Ovary (tissue), 9 donors: ENCODE results near the gene C10orf53. TPM values are rescaled to one million over a fixed set of nuclear protein-coding genes. Genes with fewer than 3 reads are reported as not detected.

ENCODE experiments used
- DNase-seq, 5 donors: peaks; one replicate each; pipeline ENCODE4 v3.0.0-alpha.2; 2019 to 2020
- H3K27ac ChIP-seq, 2 donors: fragments of 200-600 bp; one replicate each; pipeline versions ENCODE4 v1.5.1 to v1.8.0; 2019 to 2022
- H3K27me3 ChIP-seq: fragments of 200-600 bp; one replicate; pipeline ENCODE4 v1.8.0; 2022
- H3K36me3 ChIP-seq: fragments of 200-600 bp; sonication (generic); one replicate; pipeline ENCODE4 v1.5.1; 2019
- H3K4me1 ChIP-seq: one replicate; pipeline ENCODE4 v1.8.1; 2013; ENCODE audit warnings: mild to moderate bottlenecking, moderate library complexity; ENCODE audit not compliant: insufficient read depth
- H3K4me3 ChIP-seq: fragments of 200-600 bp; sonication (generic); one replicate; pipeline ENCODE4 v1.5.1; 2017
- H3K9me3 ChIP-seq, 2 donors: fragments of 200-600 bp in 1 of 2; sonication (generic) in 1 of 2; one replicate each; pipeline versions ENCODE4 v1.5.1 to v1.8.1; 2013 to 2019; ENCODE audit warnings: mild to moderate bottlenecking in 1 of 2, moderate library complexity in 1 of 2
- CTCF ChIP-seq, 3 donors: fragments of 450-650 bp in 2 of 3; fragments of 200-600 bp in 1 of 3; IDR thresholded peaks; one replicate each; pipeline versions ENCODE4 v1.5.1 to v1.8.0; 2016 to 2022; ENCODE audit warnings: antibody characterized with exemption in 3 of 3, mild to moderate bottlenecking in 1 of 3
- EP300 ChIP-seq: sonication (generic); formaldehyde crosslinking; IDR thresholded peaks from one replicate; pipeline ENCODE4 v1.6.1; 2017; ENCODE audit warnings: antibody characterized with exemption
- POLR2A ChIP-seq: fragments of 450-650 bp; IDR thresholded peaks from one replicate; pipeline ENCODE4 v1.6.1; 2017; ENCODE audit warnings: antibody characterized with exemption, mild to moderate bottlenecking, moderate library complexity
- WGBS, 3 donors: extraction: QIAGEN DNeasy Blood & Tissue Kit in 1 of 3; methylation state at CpG; one replicate each; pipeline versions ENCODE4 v1.1.5 to v1.1.7; 2013 to 2017; 5-methylcytosine and 5-hydroxymethylcytosine counted together
- intact Hi-C, 4 donors: fragments of 100-400 bp; cut with DNase I; formaldehyde crosslinking; loops; one replicate each; pipeline versions ENCODE4 v1.11.0 to v1.15.1; 2022 to 2023
- polyA plus RNA-seq, 2 donors: library from polyadenylated mRNA; stranded (reverse); fragments of 200-250 nt in 1 of 2; fragments of 350-450 nt in 1 of 2; fragmentation: Illumina TruSeq in 1 of 2; extraction: RNeasy Lipid Tissue Mini Kit (QIAGEN cat#74804) in 1 of 2; gene quantifications; one replicate each; pipeline ENCODE4 v1.2.3, GENCODE V29; 2013 to 2014
- total RNA-seq, 7 donors: library from RNA; depleted of rRNA in 2 of 7; stranded (reverse); fragments of >200 nt in 2 of 7; fragmentation: NEBNext Ultra II Directional in 3 of 7; extraction: Animal tissue kit (Norgen Biotek cat#: 25700) in 3 of 7; gene quantifications; one replicate each; pipeline versions ENCODE4 v1.1.0 to v1.2.4, GENCODE V29; 2016 to 2023
- donor health status: DM: no; HTN: no; CAD: no; lungs with moderate emphysema.
- donor health status: DM: no; HTN: no; CAD: no.
- donor health status: Bipolar disorder and iron deficiency.
- donor health status: DM: yes; HTN: yes; CAD: no.
- donor health status: DM: no; HTN: no; CAD: no.
- donor health status: DM: yes; HTN: yes; CAD: no.

The C10orf53 gene
- total and polyA plus RNA-seq, 9 donors = not detected

- H3K27me3 ChIP-seq = no peaks in the 10 kb centered on the region
- no peak overlapping the region for H3K4me3 ChIP-seq
- no peak for DNase-seq
- H3K27ac ChIP-seq = no peak overlapping the region
- TF ChIP-seq POLR2A (no peak), CTCF (IDR thresholded peaks at IDR 0.05) (no peak), EP300 (no peak)
- intact Hi-C loops = no loop called here
- no peaks in the 10 kb centered on the region for H3K4me1 ChIP-seq
- no peaks in the 10 kb centered on the region for H3K9me3 ChIP-seq
- H3K36me3 ChIP-seq = no peaks in the 10 kb centered on the region
- 72 to 76% (median 73%) methylated on average over 4 of the region's 4 CpGs for WGBS, 3 donors
Measured at GRCh38 chr10:49664842-49665355, 14.6 kb upstream of the C10orf53 start.

GRCh38 chr10:49666054-49666615, 13.3 kb upstream of the C10orf53 start:
- no peak for DNase-seq
- TF ChIP-seq EP300 (no peak), CTCF (IDR thresholded peaks at IDR 0.05) (no peak), POLR2A (no peak)
- H3K36me3 ChIP-seq = no peaks in the 10 kb centered on the region
- H3K4me1 ChIP-seq = no peaks in the 10 kb centered on the region
- H3K27ac ChIP-seq = no peak overlapping the region
- no peaks in the 10 kb centered on the region for H3K27me3 ChIP-seq
- H3K9me3 ChIP-seq = no peaks in the 10 kb centered on the region
- H3K4me3 ChIP-seq = no peak overlapping the region
- intact Hi-C loops = no loop called here
- WGBS, 3 donors = 40 to 44% (median 42%) methylated on average over 2 of the region's 2 CpGs

- 74 to 85% (median 78%) methylated on average over 5 of the region's 5 CpGs for WGBS, 3 donors
- no peak for DNase-seq
Measured at GRCh38 chr10:49666685-49667084, 12.8 kb upstream of the C10orf53 start.

GRCh38 chr10:49667991-49668390, 11.5 kb upstream of the C10orf53 start:
- Histone ChIP-seq H3K27ac (no peak overlapping the region), H3K36me3 (no peaks in the 10 kb centered on the region), H3K4me3 (no peak overlapping the region), H3K4me1 (no peaks in the 10 kb centered on the region), H3K9me3 (no peaks in the 10 kb centered on the region), H3K27me3 (no peaks in the 10 kb centered on the region)
- intact Hi-C loops = no loop called here
- 60 to 71% (median 69%) methylated on average over 2 of the region's 2 CpGs for WGBS, 3 donors
- DNase-seq = no peak
- TF ChIP-seq EP300 (no peak), POLR2A (no peak), CTCF (IDR thresholded peaks at IDR 0.05) (no peak)

More at GRCh38 chr10:49666685-49667084, 12.8 kb upstream of the C10orf53 start:
- H3K27ac ChIP-seq = no peak overlapping the region
- H3K4me3 ChIP-seq = no peak overlapping the region
- no peaks in the 10 kb centered on the region for H3K4me1 ChIP-seq
- TF ChIP-seq POLR2A = no peak
- intact Hi-C loops = no loop called here
- H3K36me3 ChIP-seq = no peaks in the 10 kb centered on the region
- H3K27me3 ChIP-seq = no peaks in the 10 kb centered on the region
- no peaks in the 10 kb centered on the region for H3K9me3 ChIP-seq

GRCh38 chr10:49668684-49669083, 10.8 kb upstream of the C10orf53 start:
- 68 to 78% (median 71%) methylated on average over 6 of the region's 6 CpGs for WGBS, 3 donors
- H3K27me3 ChIP-seq = no peaks in the 10 kb centered on the region
- no peak for DNase-seq
- H3K36me3 ChIP-seq = no peaks in the 10 kb centered on the region
- no peaks in the 10 kb centered on the region for H3K4me1 ChIP-seq
- no peak overlapping the region for H3K27ac ChIP-seq
- intact Hi-C loops = no loop called here
- H3K9me3 ChIP-seq = no peaks in the 10 kb centered on the region
- H3K4me3 ChIP-seq = no peak overlapping the region
- TF ChIP-seq CTCF (IDR thresholded peaks at IDR 0.05) (no peak), POLR2A (no peak), EP300 (no peak)
